ENCODE data around the gene AZU1.
A peak's percentile ranks its signal among the peaks of the same experiment; 100 is the strongest.

The AZU1 gene

GRCh38 chr19:795073-795611 is 32.5 kb upstream of the AZU1 start:
- Histone ChIP-seq H3K9me3 (ENCODE audit: insufficient read depth, low read depth, low read length) (no peaks in the 10 kb centered on the region), H3K4me3 (ENCODE audit: low read length, poor library complexity, severe bottlenecking) (no peak overlapping the region), H3K36me3 (ENCODE audit: insufficient read depth, low read length) (peaks cover 8% of the 10 kb centered on the region), H3K4me2 (ENCODE audit: low read depth, low read length, poor library complexity, severe bottlenecking) (no peak overlapping the region), H3K79me2 (ENCODE audit: insufficient read depth, low read length) (peaks cover 34% of the 10 kb centered on the region), H4K20me1 (ENCODE audit: insufficient read depth, low read length, poor library complexity, severe bottlenecking) (peaks cover 23% of the 10 kb centered on the region), H3F3A (ENCODE audit: low read depth) (no peaks in the 10 kb centered on the region), H3K9me2 (replicated peaks; ENCODE audit: low read depth, low read length) (no peaks in the 10 kb centered on the region), H3K9ac (ENCODE audit: low read depth, low read length, poor library complexity, severe bottlenecking) (no peak overlapping the region), H3K4me1 (ENCODE audit: insufficient read depth, low read length, poor library complexity, severe bottlenecking) (peaks cover 5% of the 10 kb centered on the region), H3K27me3 (ENCODE audit: insufficient read depth, low read length, poor library complexity, severe bottlenecking) (peaks cover 8% of the 10 kb centered on the region), H2AFZ (ENCODE audit: low read length) (no peak overlapping the region)
- TF ChIP-seq CTCF (conservative IDR thresholded peaks at IDR 0.05; ENCODE audit: low read length) (no peak), EZH2phosphoT487 (IDR thresholded peaks at IDR 0.05; ENCODE audit: borderline replicate concordance) (no peak)

GRCh38 chr19:795691-796581 is 31.7 kb upstream of the AZU1 start:
- Histone ChIP-seq H3K9ac (ENCODE audit: low read depth, low read length, poor library complexity, severe bottlenecking) (peak overlapping the region; percentile 84), H3K4me2 (ENCODE audit: low read depth, low read length, poor library complexity, severe bottlenecking) (peak overlapping the region; percentile 81), H2AFZ (ENCODE audit: low read length) (peak overlapping the region; percentile 94), H3F3A (ENCODE audit: low read depth) (no peaks in the 10 kb centered on the region), H3K4me1 (ENCODE audit: insufficient read depth, low read length, poor library complexity, severe bottlenecking) (peaks cover 13% of the 10 kb centered on the region), H3K9me2 (replicated peaks; ENCODE audit: low read depth, low read length) (no peaks in the 10 kb centered on the region), H3K79me2 (ENCODE audit: insufficient read depth, low read length) (peaks cover 42% of the 10 kb centered on the region), H3K4me3 (ENCODE audit: low read length, poor library complexity, severe bottlenecking) (peak overlapping the region; percentile 88), H3K36me3 (ENCODE audit: insufficient read depth, low read length) (peaks cover 15% of the 10 kb centered on the region), H3K9me3 (ENCODE audit: insufficient read depth, low read depth, low read length) (no peaks in the 10 kb centered on the region), H3K27me3 (ENCODE audit: insufficient read depth, low read length, poor library complexity, severe bottlenecking) (peaks cover 8% of the 10 kb centered on the region), H4K20me1 (ENCODE audit: insufficient read depth, low read length, poor library complexity, severe bottlenecking) (peaks cover 31% of the 10 kb centered on the region)
- TF ChIP-seq CTCF (conservative IDR thresholded peaks at IDR 0.05; ENCODE audit: low read length), result no peak
- no peak for TF ChIP-seq EZH2phosphoT487 (IDR thresholded peaks at IDR 0.05; ENCODE audit: borderline replicate concordance)

GRCh38 chr19:796692-797527 is 30.7 kb upstream of the AZU1 start, which contains the start of gene PTBP1:
TSS of gene PTBP1 (plus strand) at chr19:797452. CDS start at chr19:797498, 46 bp downstream.
- Histone ChIP-seq H3K9ac (ENCODE audit: low read depth, low read length, poor library complexity, severe bottlenecking) (peak within 1 kb of the TSS; percentile 98), H3K79me2 (ENCODE audit: insufficient read depth, low read length) (peaks cover 52% of the 10 kb centered on the region), H3K4me3 (ENCODE audit: low read length, poor library complexity, severe bottlenecking) (peak within 1 kb of the TSS; percentile 97), H3K36me3 (ENCODE audit: insufficient read depth, low read length) (peaks cover 25% of the 10 kb centered on the region), H3K4me2 (ENCODE audit: low read depth, low read length, poor library complexity, severe bottlenecking) (peak within 1 kb of the TSS; percentile 93), H2AFZ (ENCODE audit: low read length) (peak within 1 kb of the TSS; percentile 94), H3K9me3 (ENCODE audit: insufficient read depth, low read depth, low read length) (no peaks in the 10 kb centered on the region), H3K9me2 (replicated peaks; ENCODE audit: low read depth, low read length) (no peaks in the 10 kb centered on the region), H3F3A (ENCODE audit: low read depth) (no peaks in the 10 kb centered on the region), H3K4me1 (ENCODE audit: insufficient read depth, low read length, poor library complexity, severe bottlenecking) (peaks cover 23% of the 10 kb centered on the region), H4K20me1 (ENCODE audit: insufficient read depth, low read length, poor library complexity, severe bottlenecking) (peaks cover 41% of the 10 kb centered on the region), H3K27me3 (ENCODE audit: insufficient read depth, low read length, poor library complexity, severe bottlenecking) (peaks cover 8% of the 10 kb centered on the region)
- TF ChIP-seq CTCF (conservative IDR thresholded peaks at IDR 0.05; ENCODE audit: low read length), result no peak
- no peak for TF ChIP-seq EZH2phosphoT487 (IDR thresholded peaks at IDR 0.05; ENCODE audit: borderline replicate concordance)

Data from Loucy (cell line).